ENCODE measurements around the gene RSPO4.
"Not testable (repeated sequence)": the region's sequence is repeated elsewhere in the genome, so short reads cannot be mapped to it uniquely, and the experiment has no call there.

The RSPO4 gene

GRCh38 chr20:1001911-1002681 lies at the start of gene RSPO4:
TSS of gene RSPO4 (minus strand) at chr20:1002311. CDS start at chr20:1002164, 147 bp downstream.
- DNase-seq (ENCODE audit: low spot score), result peak; percentile 54

GRCh38 chr20:1050440-1050839 lies 48.3 kb upstream of the RSPO4 start:
- DNase-seq (ENCODE audit: low spot score), result no peak

GRCh38 chr20:1045860-1046418 lies 43.8 kb upstream of the RSPO4 start:
- DNase-seq (ENCODE audit: low spot score), result no peak

- no peak for DNase-seq (ENCODE audit: low spot score)
Measured at GRCh38 chr20:1041845-1042390, 39.8 kb upstream of the RSPO4 start.

GRCh38 chr20:1038205-1038604 lies 36.1 kb upstream of the RSPO4 start:
- no peak for DNase-seq (ENCODE audit: low spot score)

- DNase-seq (ENCODE audit: low spot score), result no peak
Measured at GRCh38 chr20:1037039-1037438, 34.9 kb upstream of the RSPO4 start.

- no peak for DNase-seq (ENCODE audit: low spot score)
Measured at GRCh38 chr20:1035466-1035865, 33.4 kb upstream of the RSPO4 start.

- no peak for DNase-seq (ENCODE audit: low spot score)
Measured at GRCh38 chr20:1034415-1034789, 32.3 kb upstream of the RSPO4 start.

- DNase-seq (ENCODE audit: low spot score), result no peak
Measured at GRCh38 chr20:1033751-1034414, 31.8 kb upstream of the RSPO4 start.

GRCh38 chr20:1029980-1030379 lies 27.9 kb upstream of the RSPO4 start:
- DNase-seq (ENCODE audit: low spot score), result no peak

GRCh38 chr20:1026214-1026613 lies 24.1 kb upstream of the RSPO4 start:
- DNase-seq (ENCODE audit: low spot score), result not testable (repeated sequence)

GRCh38 chr20:1022871-1023270 lies 20.8 kb upstream of the RSPO4 start:
- no peak for DNase-seq (ENCODE audit: low spot score)

GRCh38 chr20:1020614-1021013 lies 18.5 kb upstream of the RSPO4 start:
- DNase-seq (ENCODE audit: low spot score), result no peak

- no peak for DNase-seq (ENCODE audit: low spot score)
Measured at GRCh38 chr20:1019344-1019743, 17.2 kb upstream of the RSPO4 start.

- no peak for DNase-seq (ENCODE audit: low spot score)
Measured at GRCh38 chr20:1017677-1018076, 15.6 kb upstream of the RSPO4 start.

GRCh38 chr20:1015181-1015580 lies 13.1 kb upstream of the RSPO4 start:
- no peak for DNase-seq (ENCODE audit: low spot score)

GRCh38 chr20:1014471-1014870 lies 12.4 kb upstream of the RSPO4 start:
- no peak for DNase-seq (ENCODE audit: low spot score)

GRCh38 chr20:1013566-1014340 lies 11.6 kb upstream of the RSPO4 start:
- no peak for DNase-seq (ENCODE audit: low spot score)

GRCh38 chr20:1012359-1013168 lies 10.5 kb upstream of the RSPO4 start:
- no peak for DNase-seq (ENCODE audit: low spot score)

GRCh38 chr20:1010659-1011058 lies 8.5 kb upstream of the RSPO4 start:
- no peak for DNase-seq (ENCODE audit: low spot score)

- DNase-seq (ENCODE audit: low spot score), result peak; percentile 65
Measured at GRCh38 chr20:1005452-1006027, 3.4 kb upstream of the RSPO4 start.
